K562 (cell line): ENCODE results near the gene JPT2. TPM values are rescaled to one million over a fixed set of nuclear protein-coding genes. Genes with fewer than 3 reads are reported as not detected.
A peak's percentile ranks its signal among the peaks of the same experiment; 100 is the strongest.

Source experiments
- ARID4B ChIP-seq: sonication (generic); formaldehyde crosslinking; IDR thresholded peaks from 2 replicates; pipeline ENCODE4 v1.8.0; 2022; ENCODE audit warnings: mild to moderate bottlenecking, missing genetic modification reagents
- CREBBP ChIP-seq: IDR thresholded peaks from one replicate; pipeline ENCODE4 v1.6.1; 2012; ENCODE audit warnings: low read depth, mild to moderate bottlenecking, control low read depth, inconsistent platforms, low read length
- CTBP1 ChIP-seq: fragments of 450-650 bp; IDR thresholded peaks from 2 replicates; pipeline ENCODE4 v1.6.1; 2016; ENCODE audit warnings: borderline replicate concordance
- EGR1 ChIP-seq: fragments of 450-650 bp; conservative IDR thresholded peaks from 2 replicates; pipeline ENCODE4 v1.6.1; 2017; ENCODE audit warnings: mild to moderate bottlenecking
- ELF4 ChIP-seq: fragments of 450-650 bp; formaldehyde crosslinking; IDR thresholded peaks from 2 replicates; pipeline ENCODE4 v1.4.0; 2022; ENCODE audit warnings: missing genetic modification characterization
- HDAC8 ChIP-seq: fragments of 450-650 bp; IDR thresholded peaks from 2 replicates; pipeline ENCODE4 v1.6.1; 2016; ENCODE audit warnings: mild to moderate bottlenecking, missing genetic modification characterization, moderate library complexity, missing compliant biosample characterization
- HIVEP1 ChIP-seq: fragments of 250-450 bp; sonication (Bioruptor Pico); IDR thresholded peaks from 2 replicates; pipeline ENCODE4 v1.4.0; 2020; ENCODE audit warnings: mild to moderate bottlenecking
- HNRNPLL ChIP-seq: fragments of 200-400 bp; formaldehyde crosslinking; IDR thresholded peaks from 2 replicates; pipeline ENCODE4 v1.6.1; 2017; ENCODE audit warnings: low read length, low read depth, mild to moderate bottlenecking; ENCODE audit not compliant: poor library complexity, severe bottlenecking
- KLF10 ChIP-seq: fragments of 250-450 bp; sonication (Bioruptor Pico); IDR thresholded peaks from 2 replicates; pipeline ENCODE4 v1.6.1; 2021; ENCODE audit warnings: matching md5 sums
- MECOM ChIP-seq: fragments of 250-450 bp; sonication (Bioruptor Pico); IDR thresholded peaks from 2 replicates; pipeline ENCODE4 v1.8.0; 2022; ENCODE audit warnings: inconsistent platforms
- MITF ChIP-seq: IDR thresholded peaks from 2 replicates; pipeline ENCODE4 v1.6.1; 2014; ENCODE audit warnings: antibody characterized with exemption
- PCBP1 ChIP-seq: fragments of 200-400 bp; formaldehyde crosslinking; IDR thresholded peaks from 2 replicates; pipeline ENCODE4 v1.6.1; 2018; ENCODE audit warnings: mild to moderate bottlenecking, low read depth, low read length; ENCODE audit not compliant: poor library complexity, severe bottlenecking
- RBBP5 ChIP-seq: fragments of 200-600 bp; sonication (generic); IDR thresholded peaks from 2 replicates; pipeline ENCODE4 v1.6.1; 2012; ENCODE audit warnings: borderline replicate concordance, mild to moderate bottlenecking, low read length, control low read depth, inconsistent platforms; ENCODE audit not compliant: insufficient read depth, poor library complexity, severe bottlenecking
- SETDB1 ChIP-seq: IDR thresholded peaks from one replicate; pipeline ENCODE4 v1.6.1; 2012; ENCODE audit warnings: low read length, control low read depth, inconsistent platforms
- SNIP1 ChIP-seq: fragments of 450-650 bp; IDR thresholded peaks from 2 replicates; pipeline ENCODE4 v1.7.1; 2017; ENCODE audit warnings: low read depth, mild to moderate bottlenecking
- STAT5B ChIP-seq: fragments of 250-450 bp; sonication (Bioruptor Pico); IDR thresholded peaks from 2 replicates; pipeline ENCODE4 v1.8.0; 2021; ENCODE audit warnings: mild to moderate bottlenecking, inconsistent platforms
- THRA ChIP-seq: fragments of 450-650 bp; IDR thresholded peaks from 2 replicates; pipeline ENCODE4 v1.6.1; 2017; ENCODE audit warnings: mild to moderate bottlenecking, moderate library complexity
- TOE1 ChIP-seq, 2 experiments: fragments of 450-650 bp in 1 of 2; sonication (generic) in 1 of 2; formaldehyde crosslinking in 1 of 2; IDR thresholded peaks; 2 replicates each; pipeline versions ENCODE4 v1.7.1 to v1.8.0; 2016 to 2022; ENCODE audit warnings: borderline replicate concordance in 2 of 2, mild to moderate bottlenecking in 2 of 2, antibody characterized with exemption in 1 of 2, inconsistent platforms in 1 of 2, low read depth in 1 of 2, missing genetic modification reagents in 1 of 2, moderate library complexity in 1 of 2
- ZNF232 ChIP-seq: sonication (generic); formaldehyde crosslinking; IDR thresholded peaks from 2 replicates; pipeline ENCODE4 v1.8.0; 2022; ENCODE audit warnings: mild to moderate bottlenecking, missing genetic modification reagents
- polyA plus RNA-seq, 8 experiments: library from polyadenylated mRNA; depleted of rRNA in 4 of 8; stranded (reverse) in 5 of 8; unstranded in 3 of 8; fragments of >200 nt; fragmentation: Nextera tagmentation in 2 of 8; fragmentation: Illumina TruSeq in 1 of 8; extraction: Ambion mirVana in 2 of 8; extraction: Trizol in 1 of 8; gene quantifications; 2 replicates each; pipeline versions ENCODE4 v1.2.1 to v1.2.3, GENCODE V29; 2011 to 2014; ENCODE audit warnings: inconsistent platforms in 1 of 8, missing spikeins in 1 of 8
- total RNA-seq, 7 experiments: library from RNA; depleted of rRNA in 6 of 7; stranded (reverse); fragments of >200 nt in 6 of 7; fragmentation: Illumina TruSeq in 2 of 7; extraction: Trizol in 2 of 7; gene quantifications; 2 replicates each; pipeline versions ENCODE4 v1.2.1 to v1.2.3, GENCODE V29; 2011 to 2021; ENCODE audit warnings: low replicate concordance in 1 of 7
- TF ChIP-seq, protein P1 (sequence below): sonication (generic); formaldehyde crosslinking; IDR thresholded peaks from 2 replicates; pipeline ENCODE4 v1.8.1; 2022; ENCODE audit warnings: missing genetic modification reagents

Gene JPT2
- total and polyA plus RNA-seq, 9 of the 15 experiments (the other 6 are each of a cell fraction or from before 2014, with no cell fraction given) = 25.5 to 133 (median 106) TPM

GRCh38 chr16:1678500-1679098, 520 bp downstream of the JPT2 start (continued):
- TF ChIP-seq MITF (no peak), ELF4 (CRISPR knock-in tag) (0 out of 2 replicates have a peak, but pooled peaks have one; percentile 19), HDAC8 (tag) (no peak), ARID4B (CRISPR knock-in tag) (no peak), TOE1 (IDR thresholded peaks at IDR 0.05; ENCODE audit: borderline replicate concordance) (no peak), TOE1 (CRISPR knock-in tag; IDR thresholded peaks at IDR 0.05; ENCODE audit: borderline replicate concordance, low read depth) (no peak), CTBP1 (no peak), CREBBP (no peak), EGR1 (peak; percentile 41), RBBP5 (peak; percentile 46), ZNF232 (CRISPR knock-in tag) (no peak), HIVEP1 (CRISPR knock-in tag) (no peak), THRA (no peak), KLF10 (CRISPR knock-in tag) (no peak), SNIP1 (no peak), STAT5B (CRISPR knock-in tag) (no peak), HNRNPLL (no peak), SETDB1 (no peak), MECOM (CRISPR knock-in tag) (no peak), PCBP1 (peak; percentile 87)
- TF ChIP-seq, protein P1, sequence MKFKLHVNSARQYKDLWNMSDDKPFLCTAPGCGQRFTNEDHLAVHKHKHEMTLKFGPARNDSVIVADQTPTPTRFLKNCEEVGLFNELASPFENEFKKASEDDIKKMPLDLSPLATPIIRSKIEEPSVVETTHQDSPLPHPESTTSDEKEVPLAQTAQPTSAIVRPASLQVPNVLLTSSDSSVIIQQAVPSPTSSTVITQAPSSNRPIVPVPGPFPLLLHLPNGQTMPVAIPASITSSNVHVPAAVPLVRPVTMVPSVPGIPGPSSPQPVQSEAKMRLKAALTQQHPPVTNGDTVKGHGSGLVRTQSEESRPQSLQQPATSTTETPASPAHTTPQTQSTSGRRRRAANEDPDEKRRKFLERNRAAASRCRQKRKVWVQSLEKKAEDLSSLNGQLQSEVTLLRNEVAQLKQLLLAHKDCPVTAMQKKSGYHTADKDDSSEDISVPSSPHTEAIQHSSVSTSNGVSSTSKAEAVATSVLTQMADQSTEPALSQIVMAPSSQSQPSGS (CRISPR knock-in tag) = no peak
